ENCODE results near the gene ZCRB1.

The ZCRB1 gene, protein sequence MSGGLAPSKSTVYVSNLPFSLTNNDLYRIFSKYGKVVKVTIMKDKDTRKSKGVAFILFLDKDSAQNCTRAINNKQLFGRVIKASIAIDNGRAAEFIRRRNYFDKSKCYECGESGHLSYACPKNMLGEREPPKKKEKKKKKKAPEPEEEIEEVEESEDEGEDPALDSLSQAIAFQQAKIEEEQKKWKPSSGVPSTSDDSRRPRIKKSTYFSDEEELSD

GRCh38 chr12:42325653-42326474 is at the start of gene ZCRB1, which contains the start of gene PPHLN1:
Gene ZCRB1, minus strand, starts transcription at chr12:42326094. Its CDS starts 1,992 bp downstream, at chr12:42324102.
Gene PPHLN1, plus strand, starts transcription at chr12:42326167. Its CDS starts 9,736 bp downstream, at chr12:42335903.
- no peaks in the 10 kb centered on the region for H3K9me3 ChIP-seq (ENCODE audit: control insufficient read depth, insufficient read depth, low read depth, low read length)
- ChIA-PET POLR2A (interaction anchor here (0.8 to 0.9 kb wide), 2 partner anchors 88 to 181 kb away, joined by 4 to 5 read pairs; partner anchors contain the start of gene YAF2), CTCF (interaction anchor here (0.6 kb wide), 1 partner anchor 70 kb away, joined by 3 read pairs; no protein-coding TSS in a partner anchor)
- TF ChIP-seq ZNF660 (tag by site-specific recombination; IDR thresholded peaks at IDR 0.05) (peak; percentile 63; the same call in 1 of the 2 replicates), KLF17 (tag by site-specific recombination; IDR thresholded peaks at IDR 0.05) (peak; percentile 59; the same call in 1 of the 2 replicates), ZNF48 (tag by site-specific recombination; IDR thresholded peaks at IDR 0.05) (no peak), PRDM1 (tag by site-specific recombination; IDR thresholded peaks at IDR 0.05) (no peak), ZNF621 (tag by site-specific recombination; IDR thresholded peaks at IDR 0.05) (no peak), ZNF707 (tag by site-specific recombination; IDR thresholded peaks at IDR 0.05) (no peak), ZNF121 (tag by site-specific recombination; IDR thresholded peaks at IDR 0.05) (0 out of 2 replicates have a peak, but pooled peaks have one; percentile 31), ZNF202 (tag by site-specific recombination; IDR thresholded peaks at IDR 0.05; ENCODE audit: borderline replicate concordance) (no peak), INSM2 (tag by site-specific recombination; IDR thresholded peaks at IDR 0.05) (0 out of 2 replicates have a peak, but pooled peaks have one; percentile 2), GLIS2 (tag by site-specific recombination; IDR thresholded peaks at IDR 0.05) (peak; percentile 66), ZNF561 (tag by site-specific recombination; IDR thresholded peaks at IDR 0.05; ENCODE audit: borderline replicate concordance) (peak; percentile 89), ZNF433 (tag by site-specific recombination; IDR thresholded peaks at IDR 0.05; ENCODE audit: low read depth) (no peak), ZNF658 (tag by site-specific recombination; IDR thresholded peaks at IDR 0.05) (no peak), ZNF555 (tag by site-specific recombination; conservative IDR thresholded peaks at IDR 0.05) (no peak), ZNF843 (tag by site-specific recombination; IDR thresholded peaks at IDR 0.05) (peak; percentile 54; the same call in 1 of the 2 replicates), ZNF174 (tag by site-specific recombination; IDR thresholded peaks at IDR 0.05) (no peak), ZNF768 (tag by site-specific recombination; IDR thresholded peaks at IDR 0.05) (no peak)
- TF ChIP-seq, protein P1, sequence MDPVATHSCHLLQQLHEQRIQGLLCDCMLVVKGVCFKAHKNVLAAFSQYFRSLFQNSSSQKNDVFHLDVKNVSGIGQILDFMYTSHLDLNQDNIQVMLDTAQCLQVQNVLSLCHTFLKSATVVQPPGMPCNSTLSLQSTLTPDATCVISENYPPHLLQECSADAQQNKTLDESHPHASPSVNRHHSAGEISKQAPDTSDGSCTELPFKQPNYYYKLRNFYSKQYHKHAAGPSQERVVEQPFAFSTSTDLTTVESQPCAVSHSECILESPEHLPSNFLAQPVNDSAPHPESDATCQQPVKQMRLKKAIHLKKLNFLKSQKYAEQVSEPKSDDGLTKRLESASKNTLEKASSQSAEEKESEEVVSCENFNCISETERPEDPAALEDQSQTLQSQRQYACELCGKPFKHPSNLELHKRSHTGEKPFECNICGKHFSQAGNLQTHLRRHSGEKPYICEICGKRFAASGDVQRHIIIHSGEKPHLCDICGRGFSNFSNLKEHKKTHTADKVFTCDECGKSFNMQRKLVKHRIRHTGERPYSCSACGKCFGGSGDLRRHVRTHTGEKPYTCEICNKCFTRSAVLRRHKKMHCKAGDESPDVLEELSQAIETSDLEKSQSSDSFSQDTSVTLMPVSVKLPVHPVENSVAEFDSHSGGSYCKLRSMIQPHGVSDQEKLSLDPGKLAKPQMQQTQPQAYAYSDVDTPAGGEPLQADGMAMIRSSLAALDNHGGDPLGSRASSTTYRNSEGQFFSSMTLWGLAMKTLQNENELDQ (tag by site-specific recombination; IDR thresholded peaks at IDR 0.05; ENCODE audit: low read depth), result no peak
- TF ChIP-seq, protein P2, sequence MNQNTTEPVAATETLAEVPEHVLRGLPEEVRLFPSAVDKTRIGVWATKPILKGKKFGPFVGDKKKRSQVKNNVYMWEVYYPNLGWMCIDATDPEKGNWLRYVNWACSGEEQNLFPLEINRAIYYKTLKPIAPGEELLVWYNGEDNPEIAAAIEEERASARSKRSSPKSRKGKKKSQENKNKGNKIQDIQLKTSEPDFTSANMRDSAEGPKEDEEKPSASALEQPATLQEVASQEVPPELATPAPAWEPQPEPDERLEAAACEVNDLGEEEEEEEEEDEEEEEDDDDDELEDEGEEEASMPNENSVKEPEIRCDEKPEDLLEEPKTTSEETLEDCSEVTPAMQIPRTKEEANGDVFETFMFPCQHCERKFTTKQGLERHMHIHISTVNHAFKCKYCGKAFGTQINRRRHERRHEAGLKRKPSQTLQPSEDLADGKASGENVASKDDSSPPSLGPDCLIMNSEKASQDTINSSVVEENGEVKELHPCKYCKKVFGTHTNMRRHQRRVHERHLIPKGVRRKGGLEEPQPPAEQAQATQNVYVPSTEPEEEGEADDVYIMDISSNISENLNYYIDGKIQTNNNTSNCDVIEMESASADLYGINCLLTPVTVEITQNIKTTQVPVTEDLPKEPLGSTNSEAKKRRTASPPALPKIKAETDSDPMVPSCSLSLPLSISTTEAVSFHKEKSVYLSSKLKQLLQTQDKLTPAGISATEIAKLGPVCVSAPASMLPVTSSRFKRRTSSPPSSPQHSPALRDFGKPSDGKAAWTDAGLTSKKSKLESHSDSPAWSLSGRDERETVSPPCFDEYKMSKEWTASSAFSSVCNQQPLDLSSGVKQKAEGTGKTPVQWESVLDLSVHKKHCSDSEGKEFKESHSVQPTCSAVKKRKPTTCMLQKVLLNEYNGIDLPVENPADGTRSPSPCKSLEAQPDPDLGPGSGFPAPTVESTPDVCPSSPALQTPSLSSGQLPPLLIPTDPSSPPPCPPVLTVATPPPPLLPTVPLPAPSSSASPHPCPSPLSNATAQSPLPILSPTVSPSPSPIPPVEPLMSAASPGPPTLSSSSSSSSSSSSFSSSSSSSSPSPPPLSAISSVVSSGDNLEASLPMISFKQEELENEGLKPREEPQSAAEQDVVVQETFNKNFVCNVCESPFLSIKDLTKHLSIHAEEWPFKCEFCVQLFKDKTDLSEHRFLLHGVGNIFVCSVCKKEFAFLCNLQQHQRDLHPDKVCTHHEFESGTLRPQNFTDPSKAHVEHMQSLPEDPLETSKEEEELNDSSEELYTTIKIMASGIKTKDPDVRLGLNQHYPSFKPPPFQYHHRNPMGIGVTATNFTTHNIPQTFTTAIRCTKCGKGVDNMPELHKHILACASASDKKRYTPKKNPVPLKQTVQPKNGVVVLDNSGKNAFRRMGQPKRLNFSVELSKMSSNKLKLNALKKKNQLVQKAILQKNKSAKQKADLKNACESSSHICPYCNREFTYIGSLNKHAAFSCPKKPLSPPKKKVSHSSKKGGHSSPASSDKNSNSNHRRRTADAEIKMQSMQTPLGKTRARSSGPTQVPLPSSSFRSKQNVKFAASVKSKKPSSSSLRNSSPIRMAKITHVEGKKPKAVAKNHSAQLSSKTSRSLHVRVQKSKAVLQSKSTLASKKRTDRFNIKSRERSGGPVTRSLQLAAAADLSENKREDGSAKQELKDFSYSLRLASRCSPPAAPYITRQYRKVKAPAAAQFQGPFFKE (tag by site-specific recombination; IDR thresholded peaks at IDR 0.05; ENCODE audit: borderline replicate concordance), result no peak
- TF ChIP-seq, protein P3, sequence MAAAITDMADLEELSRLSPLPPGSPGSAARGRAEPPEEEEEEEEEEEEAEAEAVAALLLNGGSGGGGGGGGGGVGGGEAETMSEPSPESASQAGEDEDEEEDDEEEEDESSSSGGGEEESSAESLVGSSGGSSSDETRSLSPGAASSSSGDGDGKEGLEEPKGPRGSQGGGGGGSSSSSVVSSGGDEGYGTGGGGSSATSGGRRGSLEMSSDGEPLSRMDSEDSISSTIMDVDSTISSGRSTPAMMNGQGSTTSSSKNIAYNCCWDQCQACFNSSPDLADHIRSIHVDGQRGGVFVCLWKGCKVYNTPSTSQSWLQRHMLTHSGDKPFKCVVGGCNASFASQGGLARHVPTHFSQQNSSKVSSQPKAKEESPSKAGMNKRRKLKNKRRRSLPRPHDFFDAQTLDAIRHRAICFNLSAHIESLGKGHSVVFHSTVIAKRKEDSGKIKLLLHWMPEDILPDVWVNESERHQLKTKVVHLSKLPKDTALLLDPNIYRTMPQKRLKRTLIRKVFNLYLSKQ (tag by site-specific recombination; IDR thresholded peaks at IDR 0.05; ENCODE audit: borderline replicate concordance), result no peak
- TF ChIP-seq, protein P4, sequence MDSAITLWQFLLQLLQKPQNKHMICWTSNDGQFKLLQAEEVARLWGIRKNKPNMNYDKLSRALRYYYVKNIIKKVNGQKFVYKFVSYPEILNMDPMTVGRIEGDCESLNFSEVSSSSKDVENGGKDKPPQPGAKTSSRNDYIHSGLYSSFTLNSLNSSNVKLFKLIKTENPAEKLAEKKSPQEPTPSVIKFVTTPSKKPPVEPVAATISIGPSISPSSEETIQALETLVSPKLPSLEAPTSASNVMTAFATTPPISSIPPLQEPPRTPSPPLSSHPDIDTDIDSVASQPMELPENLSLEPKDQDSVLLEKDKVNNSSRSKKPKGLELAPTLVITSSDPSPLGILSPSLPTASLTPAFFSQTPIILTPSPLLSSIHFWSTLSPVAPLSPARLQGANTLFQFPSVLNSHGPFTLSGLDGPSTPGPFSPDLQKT (IDR thresholded peaks at IDR 0.05; ENCODE audit: borderline replicate concordance, low read depth, low read length), result no peak

More at GRCh38 chr12:42325653-42326474, at the start of gene ZCRB1, which contains the start of gene PPHLN1:
- peaks cover 5% of the 10 kb centered on the region for H3K4me1 ChIP-seq (ENCODE audit: control insufficient read depth, insufficient read depth, low read length)
- peak within 1 kb of the TSS; percentile 84 for H3K27ac ChIP-seq (ENCODE audit: extremely low read depth, low read depth, low read length)
- peak within 1 kb of the TSS; percentile 74 for H3K4me3 ChIP-seq (ENCODE audit: low read depth, low read length)
- H3K36me3 ChIP-seq (ENCODE audit: control insufficient read depth in 2 of 2, insufficient read depth in 1 of 2, low read length in 2 of 2), result peaks cover 13 to 26% of the 10 kb centered on the region in 2 experiments
